Keratinocyte (primary cell): Measurements from ENCODE around the gene KDM4B. TPM values are rescaled to one million over a fixed set of nuclear protein-coding genes. Genes with fewer than 3 reads are reported as not detected.

Experiments used
- DNase-seq: peaks from one replicate; pipeline ENCODE4 v3.0.0-alpha.2; 2011; ENCODE audit warnings: low read depth, missing footprints, low spot score
- FAIRE-seq: peaks from 2 replicates; lab custom pipeline; 2011; peaks lifted over from hg19 to GRCh38; lab: Jason Lieb, UNC
- H2AFZ ChIP-seq: 2 replicates; pipeline ENCODE4 v1.6.0; 2012; ENCODE audit warnings: low read length, control low read depth, inconsistent platforms; ENCODE audit not compliant: control insufficient read depth
- H3K27ac ChIP-seq: 2 replicates; pipeline ENCODE4 v1.5.1; 2011; ENCODE audit warnings: low read length; ENCODE audit not compliant: control insufficient read depth, insufficient read depth
- H3K27me3 ChIP-seq: 3 replicates; pipeline ENCODE4 v1.6.0; 2011; ENCODE audit warnings: low read length; ENCODE audit not compliant: control insufficient read depth, insufficient read depth; ENCODE audit errors: extremely low read depth
- H3K36me3 ChIP-seq, 2 experiments: 2 replicates in 1 of 2; 3 replicates in 1 of 2; pipeline ENCODE4 v1.5.1; 2011; ENCODE audit warnings: low read length in 2 of 2, mild to moderate bottlenecking in 1 of 2; ENCODE audit not compliant: control insufficient read depth in 2 of 2, insufficient read depth in 2 of 2; ENCODE audit errors: extremely low read depth in 1 of 2
- H3K4me1 ChIP-seq: 3 replicates; pipeline ENCODE4 v1.5.1; 2011; ENCODE audit warnings: low read length; ENCODE audit not compliant: control insufficient read depth, insufficient read depth; ENCODE audit errors: extremely low read depth
- H3K4me2 ChIP-seq: 3 replicates; pipeline ENCODE4 v1.6.0; 2011; ENCODE audit warnings: low read depth, low read length; ENCODE audit not compliant: control insufficient read depth, insufficient read depth; ENCODE audit errors: extremely low read depth
- H3K4me3 ChIP-seq, 3 experiments: fragments of 200-600 bp in 1 of 3; sonication (generic) in 1 of 3; 2 replicates in 2 of 3; 3 replicates in 1 of 3; pipeline ENCODE4 v1.5.1; 2011 to 2016; ENCODE audit warnings: low read length in 3 of 3, mild to moderate bottlenecking in 3 of 3, control low read depth in 2 of 3, inconsistent platforms in 1 of 3, low read depth in 1 of 3, mixed read lengths in 1 of 3, mixed run types in 1 of 3, moderate library complexity in 1 of 3; ENCODE audit not compliant: control insufficient read depth in 2 of 3, insufficient read depth in 2 of 3; ENCODE audit errors: extremely low read depth in 1 of 3
- H3K79me2 ChIP-seq: 2 replicates; pipeline ENCODE4 v1.6.0; 2012; ENCODE audit warnings: low read length; ENCODE audit not compliant: control insufficient read depth, insufficient read depth
- H3K9ac ChIP-seq: 3 replicates; pipeline ENCODE4 v1.6.0; 2011; ENCODE audit warnings: low read length; ENCODE audit not compliant: control insufficient read depth, insufficient read depth; ENCODE audit errors: extremely low read depth
- H3K9me1 ChIP-seq: 3 replicates; pipeline ENCODE4 v1.6.0; 2011; ENCODE audit warnings: low read length; ENCODE audit not compliant: control insufficient read depth, insufficient read depth; ENCODE audit errors: extremely low read depth
- H3K9me3 ChIP-seq: 2 replicates; pipeline ENCODE4 v1.5.1; 2012; ENCODE audit warnings: low read depth, low read length; ENCODE audit not compliant: control insufficient read depth
- H4K20me1 ChIP-seq: 3 replicates; pipeline ENCODE4 v1.6.0; 2011; ENCODE audit warnings: low read length; ENCODE audit not compliant: control insufficient read depth, insufficient read depth; ENCODE audit errors: extremely low read depth
- CTCF ChIP-seq, 3 experiments: IDR thresholded peaks in 1 of 3; conservative IDR thresholded peaks in 1 of 3; optimal IDR thresholded peaks in 1 of 3; 2 replicates in 2 of 3; 3 replicates in 1 of 3; pipeline versions ENCODE3 to v1.5.1; 2011; ENCODE audit warnings: low read length in 3 of 3, mild to moderate bottlenecking in 3 of 3, moderate library complexity in 2 of 3, control low read depth in 1 of 3, inconsistent platforms in 1 of 3; ENCODE audit not compliant: insufficient read depth in 2 of 3; ENCODE audit errors: extremely low read depth in 1 of 3
- EZH2 ChIP-seq: IDR thresholded peaks from one replicate; pipeline ENCODE4 v1.6.1; 2012; ENCODE audit warnings: inconsistent platforms, mild to moderate bottlenecking, low read length, moderate library complexity
- dilution Hi-C: fragments of 300-500 bp; cut with MboI; formaldehyde crosslinking; loops from one replicate; pipeline ENCODE4 v1.7.0; 2020; ENCODE audit warnings: low sequenced_read_pairs; ENCODE audit not compliant: extremely low pct_ligation_motif_present
- polyA plus RNA-seq, 5 experiments: library from polyadenylated mRNA; depleted of rRNA in 3 of 5; stranded (reverse) in 3 of 5; stranded (forward) in 1 of 5; unstranded in 1 of 5; fragments of >200 nt; gene quantifications; 1 replicate in 1 of 5; 2 replicates in 3 of 5; 3 replicates in 1 of 5; pipeline versions ENCODE4 v1.2.1 to v1.2.3, GENCODE V29; 2011 to 2012; ENCODE audit warnings: missing spikeins in 2 of 5, low read depth in 1 of 5, low replicate concordance in 1 of 5

The KDM4B gene
- polyA plus RNA-seq, 1 donor (not counting 4 experiments of a cell fraction or from before 2014, with no cell fraction given), result 6.2 TPM

- dilution Hi-C loops, result no loop called here
- peaks cover 0 to 17% of the 10 kb centered on the region in 2 experiments for H3K36me3 ChIP-seq
- no peaks in the 10 kb centered on the region for H3K4me1 ChIP-seq
- H3K9me3 ChIP-seq, result no peaks in the 10 kb centered on the region
- no peaks in the 10 kb centered on the region for H3K9me1 ChIP-seq
- TF ChIP-seq EZH2 (no peak), CTCF (optimal IDR thresholded peaks at IDR 0.05 in 1 of 3, IDR thresholded peaks at IDR 0.05 in 1 of 3, conservative IDR thresholded peaks at IDR 0.05 in 1 of 3; ENCODE audit: extremely low read depth in 1 of 3, insufficient read depth in 2 of 3, low read length in 3 of 3) (no peak)
- DNase-seq (no peak), FAIRE-seq (no peak)
- H3K27me3 ChIP-seq, result no peaks in the 10 kb centered on the region
- H3K4me3 ChIP-seq, result no peak overlapping the region
- H3K4me2 ChIP-seq, result no peak overlapping the region
- H4K20me1 ChIP-seq, result no peaks in the 10 kb centered on the region
- no peak overlapping the region for H2AFZ ChIP-seq
- no peak overlapping the region for H3K27ac ChIP-seq
- no peak overlapping the region for H3K9ac ChIP-seq
- no peaks in the 10 kb centered on the region for H3K79me2 ChIP-seq
Observed at GRCh38 chr19:5120321-5120720, 151.4 kb downstream of the KDM4B start.

GRCh38 chr19:5120833-5121232 lies 151.9 kb downstream of the KDM4B start:
- H3K9me3 ChIP-seq, result no peaks in the 10 kb centered on the region
- H3K9ac ChIP-seq, result no peak overlapping the region
- TF ChIP-seq CTCF (optimal IDR thresholded peaks at IDR 0.05 in 1 of 3, IDR thresholded peaks at IDR 0.05 in 1 of 3, conservative IDR thresholded peaks at IDR 0.05 in 1 of 3; ENCODE audit: extremely low read depth in 1 of 3, insufficient read depth in 2 of 3, low read length in 3 of 3) (no peak), EZH2 (no peak)
- H3K36me3 ChIP-seq, result peaks cover 0 to 15% of the 10 kb centered on the region in 2 experiments
- H3K79me2 ChIP-seq, result no peaks in the 10 kb centered on the region
- no peak for DNase-seq
- no peak for FAIRE-seq
- H2AFZ ChIP-seq, result no peak overlapping the region
- H3K27me3 ChIP-seq, result no peaks in the 10 kb centered on the region
- no peak overlapping the region for H3K4me2 ChIP-seq
- no peak overlapping the region for H3K27ac ChIP-seq
- H3K4me1 ChIP-seq, result no peaks in the 10 kb centered on the region
- no peaks in the 10 kb centered on the region for H3K9me1 ChIP-seq
- no peaks in the 10 kb centered on the region for H4K20me1 ChIP-seq
- H3K4me3 ChIP-seq, result no peak overlapping the region
- dilution Hi-C loops, result no loop called here
